GM21515 (cell line): ENCODE measurements around the gene EAF1.
"Not testable (repeated sequence)": the region's sequence is repeated elsewhere in the genome, so short reads cannot be mapped to it uniquely, and the experiment has no call there.

Source experiments
- ATAC-seq: cut with Tn5 transposase; IDR thresholded peaks from one replicate; pipeline ENCODE4 v1.9.1; 2021; ENCODE audit not compliant: unreplicated experiment

EAF1 gene

GRCh38 chr3:15427182-15427880 is at the start of gene EAF1, which contains the start of gene METTL6:
EAF1 (plus strand) TSS chr3:15427598; CDS start chr3:15427780, 182 bp downstream.
METTL6 (minus strand) TSS chr3:15427544; CDS start chr3:15426511, 1,033 bp downstream.
- ATAC-seq, result peak; percentile 89

GRCh38 chr3:15377961-15378791 is 49.2 kb upstream of the EAF1 start:
- peak; percentile 89 for ATAC-seq

GRCh38 chr3:15380980-15381890 is 46.2 kb upstream of the EAF1 start:
- no peak for ATAC-seq

GRCh38 chr3:15382405-15382923 is 44.9 kb upstream of the EAF1 start:
- ATAC-seq, result no peak

- ATAC-seq, result peak; percentile 77
Measured at GRCh38 chr3:15384510-15385237, 42.7 kb upstream of the EAF1 start.

- ATAC-seq, result peak; percentile 21
Measured at GRCh38 chr3:15385238-15385695, 42.1 kb upstream of the EAF1 start.

- no peak for ATAC-seq
Measured at GRCh38 chr3:15385901-15386653, 41.3 kb upstream of the EAF1 start.

GRCh38 chr3:15386654-15386955 is 40.8 kb upstream of the EAF1 start:
- not testable (repeated sequence) for ATAC-seq

- ATAC-seq, result no peak
Measured at GRCh38 chr3:15387171-15387581, 40.2 kb upstream of the EAF1 start.

- no peak for ATAC-seq
Measured at GRCh38 chr3:15387735-15388134, 39.7 kb upstream of the EAF1 start.

- ATAC-seq, result not testable (repeated sequence)
Measured at GRCh38 chr3:15388335-15388734, 39.1 kb upstream of the EAF1 start.

GRCh38 chr3:15390460-15390859 is 36.9 kb upstream of the EAF1 start:
- no peak for ATAC-seq

- no peak for ATAC-seq
Measured at GRCh38 chr3:15391007-15391406, 36.4 kb upstream of the EAF1 start.

GRCh38 chr3:15393252-15393651 is 34.1 kb upstream of the EAF1 start:
- not testable (repeated sequence) for ATAC-seq

GRCh38 chr3:15398731-15399133 is 28.7 kb upstream of the EAF1 start:
- ATAC-seq, result not testable (repeated sequence)

- no peak for ATAC-seq
Measured at GRCh38 chr3:15399970-15400369, 27.4 kb upstream of the EAF1 start.

GRCh38 chr3:15401936-15402335 is 25.5 kb upstream of the EAF1 start:
- no peak for ATAC-seq

- no peak for ATAC-seq
Measured at GRCh38 chr3:15403495-15403894, 23.9 kb upstream of the EAF1 start.

GRCh38 chr3:15403965-15404364 is 23.4 kb upstream of the EAF1 start:
- no peak for ATAC-seq
